NCI-H1048 (cell line): ENCODE measurements around the gene BOD1.
"Not testable (repeated sequence)": the region's sequence is repeated elsewhere in the genome, so short reads cannot be mapped to it uniquely, and the experiment has no call there.

Experiments used
- DNase-seq: peaks from one replicate; lab custom pipeline; 2025; lab: John Stamatoyannopoulos, UW

BOD1 gene

GRCh38 chr5:173615884-173616576, 420 bp downstream of the BOD1 start:
- DNase-seq, result peak; percentile 4

DNA sequence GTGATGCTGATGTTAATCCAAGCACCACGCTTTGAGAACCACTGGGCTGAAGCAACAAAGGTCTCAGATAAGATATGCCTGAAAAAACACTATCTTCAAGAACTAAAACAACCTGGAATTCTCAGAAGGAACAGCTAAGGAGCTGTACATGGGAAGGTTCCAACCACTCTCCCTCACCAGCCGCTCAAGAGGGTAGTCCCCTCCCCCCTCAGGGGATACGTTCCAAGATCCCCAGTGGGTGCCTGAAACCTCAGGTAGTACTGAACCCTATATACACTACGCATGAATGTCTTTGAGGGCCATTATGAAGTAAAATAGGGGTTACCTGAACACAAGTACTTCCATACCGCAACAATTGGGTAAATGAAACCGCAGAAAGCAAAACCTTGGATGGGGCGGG, 1.9 kb downstream of the BOD1 start:
- no peak for DNase-seq

DNA sequence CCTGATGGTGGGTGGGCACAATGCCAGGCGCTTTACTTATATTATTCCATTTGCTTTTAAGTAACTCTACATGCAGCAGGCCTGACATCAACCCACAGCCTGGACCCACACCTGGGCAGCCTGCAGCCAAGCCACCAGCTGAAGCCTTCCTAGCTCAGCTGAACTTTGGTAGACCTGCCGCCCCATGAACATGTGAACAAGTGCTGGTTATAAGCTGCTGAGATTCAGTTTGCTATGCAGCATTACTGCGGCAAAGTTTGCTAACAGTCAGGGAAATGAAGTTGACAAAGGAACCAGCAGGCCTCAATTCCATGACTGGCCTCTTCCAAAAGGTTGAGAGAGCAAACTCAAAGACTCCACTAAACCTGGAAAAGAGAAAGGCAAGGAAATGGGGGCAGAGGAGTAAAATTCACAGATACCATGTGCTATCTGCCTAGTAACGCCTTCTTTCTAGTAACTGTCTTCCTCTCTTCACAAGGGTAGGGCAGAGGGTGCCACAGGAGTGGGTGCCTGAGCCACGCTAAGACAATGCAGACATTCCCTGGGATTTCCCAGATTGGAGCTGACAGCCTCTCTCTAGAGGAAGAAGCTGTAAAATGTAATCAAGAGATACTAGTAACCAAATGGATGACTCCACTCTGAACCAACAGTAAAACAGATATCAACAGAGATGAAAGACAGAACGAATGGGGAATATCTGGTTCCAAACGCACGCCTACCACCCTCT, 2.9 kb downstream of the BOD1 start:
- DNase-seq, result no peak

DNA sequence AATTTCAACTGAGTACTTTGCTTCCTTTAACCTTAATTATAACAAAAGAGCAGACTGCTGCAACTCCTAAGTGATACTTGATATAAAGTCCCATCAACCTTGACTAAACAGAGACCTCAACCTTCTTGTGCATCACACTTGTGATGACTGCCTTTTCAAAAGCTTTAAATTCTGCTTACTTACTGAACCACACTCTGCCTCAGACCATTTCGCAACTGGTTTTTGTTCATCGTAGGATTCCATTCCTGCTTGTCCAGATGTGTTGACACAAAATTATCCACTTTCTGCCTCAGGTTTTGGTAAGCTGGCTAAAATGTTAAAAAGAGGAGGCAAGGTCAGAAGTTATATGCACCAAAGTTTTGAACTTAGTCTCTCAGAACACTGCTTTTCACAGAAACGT, 3.5 kb downstream of the BOD1 start:
- DNase-seq, result no peak

- DNase-seq, result no peak
Measured at GRCh38 chr5:173611706-173612105, 4.7 kb downstream of the BOD1 start.

DNA sequence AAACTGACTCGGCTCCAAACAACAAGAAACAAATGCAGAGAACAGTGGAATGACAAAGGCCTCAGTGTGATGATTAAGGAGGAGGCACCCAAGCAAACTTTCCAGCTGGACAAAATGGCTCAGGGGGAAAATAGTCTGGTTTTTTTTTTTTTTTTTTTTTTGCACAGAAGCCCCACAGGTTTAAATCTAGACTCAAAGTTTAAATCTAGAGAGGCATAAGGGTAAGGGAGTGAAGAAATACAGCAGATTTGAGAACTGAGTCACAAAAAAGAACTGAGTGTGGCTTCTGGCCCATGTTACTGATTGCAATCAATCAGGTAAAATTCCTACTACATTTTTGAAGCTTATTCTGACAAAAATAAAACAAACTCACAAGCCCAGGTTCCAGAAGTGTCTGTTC, 12.3 kb downstream of the BOD1 start:
- no peak for DNase-seq

DNA sequence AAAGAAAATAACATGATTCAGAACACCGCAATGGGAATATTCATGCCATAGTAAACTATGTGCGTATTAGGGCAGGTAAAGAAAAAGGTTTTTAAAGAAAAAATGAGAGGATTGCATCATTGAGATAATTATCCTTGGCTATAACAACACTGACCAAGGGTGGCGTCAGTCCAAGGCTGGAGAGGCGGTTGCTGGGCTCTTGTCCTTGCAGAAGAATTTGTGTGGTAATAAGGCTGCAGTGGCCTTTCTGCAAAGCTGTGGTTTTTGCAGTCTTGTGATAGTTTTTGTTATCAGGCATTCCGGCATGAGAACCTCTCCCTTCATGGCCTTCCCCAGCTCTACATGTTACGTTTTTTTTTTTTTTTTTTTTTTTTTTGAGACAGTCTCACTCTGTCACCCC, 14.0 kb downstream of the BOD1 start:
- no peak for DNase-seq

DNA sequence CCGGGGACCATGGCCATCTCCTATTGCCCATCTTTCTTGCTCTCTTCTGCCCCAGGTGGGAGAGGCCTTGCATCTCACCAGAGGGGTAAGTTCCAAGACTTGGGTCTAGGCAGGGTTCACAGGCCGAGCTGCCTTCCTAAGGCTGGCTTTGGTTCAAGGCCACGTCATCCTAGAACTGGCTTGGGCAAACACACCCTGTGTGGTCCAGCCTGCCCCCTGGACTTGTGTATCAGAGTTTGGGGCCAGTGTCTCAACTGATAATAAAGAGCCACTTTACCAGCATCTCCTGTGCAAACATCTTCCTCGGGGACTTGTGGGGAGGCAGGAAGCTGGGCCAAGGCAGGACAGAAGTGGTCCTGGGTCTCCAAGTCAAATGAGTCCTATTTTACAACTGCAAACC, 17.8 kb downstream of the BOD1 start:
- DNase-seq, result no peak

GRCh38 chr5:173597304-173597703, 19.1 kb downstream of the BOD1 start:
- no peak for DNase-seq

- DNase-seq, result no peak
Measured at GRCh38 chr5:173595841-173596240, 20.6 kb downstream of the BOD1 start.

DNA sequence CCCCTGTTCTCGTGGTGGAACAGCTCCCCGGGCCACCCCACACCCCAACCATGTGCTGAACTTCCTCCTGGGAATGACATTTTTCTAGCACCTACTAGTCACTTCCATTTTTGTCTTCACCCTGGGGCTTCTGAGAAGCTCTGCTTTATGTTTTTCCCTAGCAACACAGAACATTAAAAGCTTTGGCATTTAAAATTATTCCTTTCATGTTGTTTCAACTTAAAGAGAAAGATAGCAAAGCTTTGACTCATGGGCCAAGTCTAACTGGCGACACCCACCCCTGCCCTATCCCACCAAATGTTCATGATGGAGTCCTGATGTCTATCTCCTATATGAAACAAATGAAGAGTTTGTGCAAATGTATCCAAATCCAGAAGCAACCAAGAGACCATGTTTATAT, 22.4 kb downstream of the BOD1 start:
- no peak for DNase-seq

- no peak for DNase-seq
Measured at GRCh38 chr5:173592050-173592669, 24.3 kb downstream of the BOD1 start.

GRCh38 chr5:173591056-173591514, 25.4 kb downstream of the BOD1 start:
- no peak for DNase-seq

- DNase-seq, result no peak
Measured at GRCh38 chr5:173590436-173591055, 25.9 kb downstream of the BOD1 start.

DNA sequence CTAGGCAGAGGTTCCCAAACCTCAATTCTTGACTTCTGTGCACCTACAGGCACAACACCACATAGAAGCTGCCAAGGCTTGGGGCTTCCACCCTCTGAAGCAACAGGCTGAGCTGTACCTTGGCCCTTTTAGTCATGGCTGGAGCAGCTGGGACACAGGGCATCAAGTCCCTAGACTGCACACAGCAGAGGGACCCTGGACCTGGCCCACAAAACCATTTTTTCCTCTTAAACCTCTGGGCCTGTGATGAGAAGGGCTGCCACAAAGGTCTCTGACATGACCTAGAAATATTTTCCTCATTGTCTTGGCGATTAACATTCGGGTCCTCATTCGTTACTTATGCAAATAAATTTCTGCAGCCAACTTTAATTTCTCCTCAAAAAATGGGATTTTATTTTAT, 30.3 kb downstream of the BOD1 start:
- not testable (repeated sequence) for DNase-seq

- no peak for DNase-seq
Measured at GRCh38 chr5:173583346-173583745, 33.1 kb downstream of the BOD1 start.

DNA sequence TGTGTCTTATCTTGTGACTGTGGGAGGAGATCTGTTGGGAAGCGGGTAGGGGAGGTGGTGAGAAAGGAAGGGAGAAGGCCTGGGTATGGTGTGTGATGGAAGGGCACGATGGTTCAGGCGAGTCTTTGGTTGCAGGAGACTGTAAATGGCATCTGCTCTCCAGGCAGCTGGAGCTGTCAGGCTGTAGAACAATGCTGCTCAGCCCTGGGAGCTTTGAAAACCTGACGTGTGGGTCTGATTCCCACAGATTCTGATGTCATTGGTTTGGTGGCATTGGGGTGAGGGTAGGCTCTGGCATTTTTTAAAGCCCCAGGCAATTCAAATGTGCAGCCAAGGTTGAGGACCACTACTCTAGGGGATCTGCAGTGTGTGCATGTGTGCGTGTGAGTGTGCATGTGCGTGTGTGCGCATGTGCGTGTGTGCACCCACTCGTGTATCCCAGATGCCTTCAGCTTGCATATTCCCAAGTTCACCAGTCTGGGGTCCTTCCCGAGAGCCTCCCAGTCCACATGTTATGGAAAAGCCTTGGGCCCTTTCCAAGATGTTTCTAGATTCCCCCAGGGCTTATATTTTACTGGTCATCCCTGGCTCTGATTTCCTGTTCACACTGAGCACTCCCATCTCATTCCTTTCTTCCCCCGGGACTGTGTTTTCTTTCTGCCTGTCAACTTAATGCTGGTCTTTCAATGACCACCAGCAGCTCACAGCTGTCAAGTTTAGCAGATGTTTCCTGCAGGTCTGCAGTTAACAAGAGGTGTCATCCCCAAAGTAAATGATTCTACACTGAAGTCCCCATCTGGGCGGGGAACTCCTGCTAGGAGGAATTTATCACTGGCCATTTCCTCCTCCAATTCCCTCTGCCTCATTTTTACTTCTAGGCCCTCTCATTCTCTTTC, 34.0 kb downstream of the BOD1 start:
- no peak for DNase-seq

DNA sequence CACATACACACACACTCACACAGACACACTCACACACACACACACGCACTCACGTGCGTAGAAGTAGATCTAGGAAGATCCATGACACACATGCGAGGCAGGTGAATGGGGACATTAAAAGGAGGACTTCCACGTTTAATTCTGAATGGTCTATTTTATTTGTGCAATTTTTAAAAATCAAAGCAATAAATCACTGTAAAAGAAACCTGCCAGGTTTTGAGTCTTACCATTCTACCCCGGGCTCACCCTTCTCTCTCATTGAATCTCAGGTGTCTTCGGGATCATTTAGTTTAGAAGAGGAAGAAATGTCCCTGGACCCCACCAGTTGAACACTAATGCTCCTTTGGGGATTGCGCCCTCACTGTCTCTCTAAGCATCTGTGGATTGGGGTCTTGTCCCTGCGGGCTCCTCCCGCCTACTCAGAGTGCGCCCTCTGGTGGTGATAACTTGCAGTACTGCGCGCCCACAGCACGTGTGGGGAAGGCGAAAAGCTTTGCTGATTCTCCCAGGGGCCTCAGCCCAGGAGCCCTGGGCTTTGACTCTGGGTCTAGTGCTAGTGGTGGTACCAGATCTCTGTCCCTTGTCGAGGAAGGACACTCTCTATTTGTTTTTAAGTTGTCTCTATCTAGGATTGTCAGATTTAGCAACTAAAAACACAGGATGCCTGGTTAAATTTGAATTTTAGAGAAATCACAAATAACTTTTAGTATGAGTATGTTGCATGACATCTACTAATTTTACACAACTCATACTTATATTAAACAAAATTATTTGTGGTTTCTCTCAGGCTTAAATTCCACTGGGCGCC, 34.8 kb downstream of the BOD1 start:
- no peak for DNase-seq

- no peak for DNase-seq
Measured at GRCh38 chr5:173578947-173579615, 37.4 kb downstream of the BOD1 start.

- DNase-seq, result no peak
Measured at GRCh38 chr5:173577817-173578216, 38.6 kb downstream of the BOD1 start.
